HepG2 (cell line): ENCODE results near the gene SNAI1. TPM values are rescaled to one million over a fixed set of nuclear protein-coding genes. Genes with fewer than 3 reads are reported as not detected.

Source experiments
- AHDC1 ChIP-seq: sonication (generic); formaldehyde crosslinking; IDR thresholded peaks from 2 replicates; pipeline ENCODE4 v1.5.1; 2020; ENCODE audit warnings: mild to moderate bottlenecking, missing genetic modification reagents, borderline replicate concordance
- ATAD3A ChIP-seq: sonication (generic); formaldehyde crosslinking; IDR thresholded peaks from 2 replicates; pipeline ENCODE4 v1.4.0; 2020; ENCODE audit warnings: missing genetic modification reagents
- ATRX ChIP-seq: sonication (generic); formaldehyde crosslinking; IDR thresholded peaks from 2 replicates; pipeline ENCODE4 v1.4.0; 2020; ENCODE audit warnings: missing genetic modification reagents, borderline replicate concordance
- ESRRA ChIP-seq: sonication (generic); formaldehyde crosslinking; IDR thresholded peaks from 2 replicates; pipeline ENCODE4 v1.5.1; 2020; ENCODE audit warnings: mild to moderate bottlenecking, low read depth, missing genetic modification reagents
- GRHL1 ChIP-seq: sonication (generic); formaldehyde crosslinking; conservative IDR thresholded peaks from 2 replicates; pipeline ENCODE4 v1.8.0; 2022; ENCODE audit warnings: missing genetic modification reagents
- HOXA5 ChIP-seq: sonication (generic); formaldehyde crosslinking; IDR thresholded peaks from 2 replicates; pipeline ENCODE4 v1.4.0; 2020; ENCODE audit warnings: missing genetic modification reagents
- RBM39 ChIP-seq: fragments of 200-400 bp; formaldehyde crosslinking; IDR thresholded peaks from one replicate; pipeline ENCODE4 v1.6.1; 2018; ENCODE audit warnings: antibody characterized with exemption, mild to moderate bottlenecking, low read depth, low read length; ENCODE audit not compliant: poor library complexity, severe bottlenecking
- USF2 ChIP-seq, 2 experiments: sonication (generic) in 1 of 2; formaldehyde crosslinking in 1 of 2; IDR thresholded peaks; 2 replicates each; pipeline versions ENCODE4 v1.5.1 to v1.6.1; 2011 to 2020; ENCODE audit warnings: borderline replicate concordance in 1 of 2, low read depth in 1 of 2, low read length in 1 of 2, mild to moderate bottlenecking in 1 of 2, missing genetic modification reagents in 1 of 2, moderate library complexity in 1 of 2
- ZNF530 ChIP-seq: sonication (generic); formaldehyde crosslinking; IDR thresholded peaks from 2 replicates; pipeline ENCODE4 v1.5.0; 2020; ENCODE audit warnings: low read depth, mild to moderate bottlenecking, missing genetic modification reagents
- ZNF883 ChIP-seq: sonication (generic); formaldehyde crosslinking; IDR thresholded peaks from 2 replicates; pipeline ENCODE4 v1.5.1; 2020; ENCODE audit warnings: mild to moderate bottlenecking, missing genetic modification reagents; ENCODE audit errors: not compliant biosample characterization
- polyA plus RNA-seq, 8 experiments: library from polyadenylated mRNA; depleted of rRNA in 3 of 8; stranded (reverse) in 7 of 8; unstranded in 1 of 8; fragments of >200 nt; fragmentation: Illumina TruSeq in 4 of 8; extraction: Trizol in 4 of 8; gene quantifications; 2 replicates each; pipeline versions ENCODE4 v1.2.1 to v1.2.3, GENCODE V29; 2011 to 2016; ENCODE audit warnings: low read depth in 4 of 8, missing spikeins in 1 of 8, mixed read lengths in 1 of 8; ENCODE audit not compliant: insufficient read depth in 1 of 8
- total RNA-seq, 5 experiments: library from RNA; depleted of rRNA; stranded (reverse); fragments of >200 nt; fragmentation: Illumina TruSeq; extraction: Trizol; gene quantifications; 2 replicates each; pipeline ENCODE4 v1.2.3, GENCODE V29; 2016; ENCODE audit warnings: low read depth in 1 of 5
- TF ChIP-seq, protein P1 (sequence below): sonication (generic); formaldehyde crosslinking; conservative IDR thresholded peaks from 2 replicates; pipeline ENCODE4 v1.4.0; 2020; ENCODE audit warnings: missing genetic modification reagents
- TF ChIP-seq, protein P2 (sequence below): sonication (generic); formaldehyde crosslinking; IDR thresholded peaks from 2 replicates; pipeline ENCODE4 v1.5.1; 2020; ENCODE audit warnings: missing genetic modification reagents, mild to moderate bottlenecking, borderline replicate concordance

SNAI1 gene
- total and polyA plus RNA-seq, 2 of the 13 experiments (the other 11 are each of a cell fraction or from before 2014, with no cell fraction given) = 1.3 to 1.4 TPM

GRCh38 chr20:49937027-49937929 lies 45.5 kb upstream of the SNAI1 start (continued):
- no peak for TF ChIP-seq AHDC1 (CRISPR knock-in tag)
- no peak for TF ChIP-seq RBM39
- TF ChIP-seq ATRX (CRISPR knock-in tag) = no peak
- TF ChIP-seq GRHL1 (CRISPR knock-in tag) = no peak
- no peak for TF ChIP-seq USF2 (IDR thresholded peaks at IDR 0.05; ENCODE audit: low read depth, low read length)
- 0 out of 2 replicates have a peak, but pooled peaks have one; percentile 8 for TF ChIP-seq USF2 (CRISPR knock-in tag; IDR thresholded peaks at IDR 0.05; ENCODE audit: borderline replicate concordance)
- TF ChIP-seq ZNF530 = no peak
- TF ChIP-seq HOXA5 = no peak; the same call in 1 of the 2 replicates
- no peak for TF ChIP-seq ZNF883 (CRISPR knock-in tag)
- TF ChIP-seq ESRRA (CRISPR knock-in tag) = no peak
- no peak for TF ChIP-seq ATAD3A
- TF ChIP-seq, protein P1, sequence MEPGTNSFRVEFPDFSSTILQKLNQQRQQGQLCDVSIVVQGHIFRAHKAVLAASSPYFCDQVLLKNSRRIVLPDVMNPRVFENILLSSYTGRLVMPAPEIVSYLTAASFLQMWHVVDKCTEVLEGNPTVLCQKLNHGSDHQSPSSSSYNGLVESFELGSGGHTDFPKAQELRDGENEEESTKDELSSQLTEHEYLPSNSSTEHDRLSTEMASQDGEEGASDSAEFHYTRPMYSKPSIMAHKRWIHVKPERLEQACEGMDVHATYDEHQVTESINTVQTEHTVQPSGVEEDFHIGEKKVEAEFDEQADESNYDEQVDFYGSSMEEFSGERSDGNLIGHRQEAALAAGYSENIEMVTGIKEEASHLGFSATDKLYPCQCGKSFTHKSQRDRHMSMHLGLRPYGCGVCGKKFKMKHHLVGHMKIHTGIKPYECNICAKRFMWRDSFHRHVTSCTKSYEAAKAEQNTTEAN = no peak
- TF ChIP-seq, protein P2, sequence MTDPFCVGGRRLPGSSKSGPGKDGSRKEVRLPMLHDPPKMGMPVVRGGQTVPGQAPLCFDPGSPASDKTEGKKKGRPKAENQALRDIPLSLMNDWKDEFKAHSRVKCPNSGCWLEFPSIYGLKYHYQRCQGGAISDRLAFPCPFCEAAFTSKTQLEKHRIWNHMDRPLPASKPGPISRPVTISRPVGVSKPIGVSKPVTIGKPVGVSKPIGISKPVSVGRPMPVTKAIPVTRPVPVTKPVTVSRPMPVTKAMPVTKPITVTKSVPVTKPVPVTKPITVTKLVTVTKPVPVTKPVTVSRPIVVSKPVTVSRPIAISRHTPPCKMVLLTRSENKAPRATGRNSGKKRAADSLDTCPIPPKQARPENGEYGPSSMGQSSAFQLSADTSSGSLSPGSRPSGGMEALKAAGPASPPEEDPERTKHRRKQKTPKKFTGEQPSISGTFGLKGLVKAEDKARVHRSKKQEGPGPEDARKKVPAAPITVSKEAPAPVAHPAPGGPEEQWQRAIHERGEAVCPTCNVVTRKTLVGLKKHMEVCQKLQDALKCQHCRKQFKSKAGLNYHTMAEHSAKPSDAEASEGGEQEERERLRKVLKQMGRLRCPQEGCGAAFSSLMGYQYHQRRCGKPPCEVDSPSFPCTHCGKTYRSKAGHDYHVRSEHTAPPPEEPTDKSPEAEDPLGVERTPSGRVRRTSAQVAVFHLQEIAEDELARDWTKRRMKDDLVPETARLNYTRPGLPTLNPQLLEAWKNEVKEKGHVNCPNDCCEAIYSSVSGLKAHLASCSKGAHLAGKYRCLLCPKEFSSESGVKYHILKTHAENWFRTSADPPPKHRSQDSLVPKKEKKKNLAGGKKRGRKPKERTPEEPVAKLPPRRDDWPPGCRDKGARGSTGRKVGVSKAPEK (CRISPR knock-in tag) = no peak
